OCI-LY3 (cell line): ENCODE measurements around the gene ABCD1.

Source experiments
- EZH2phosphoT487 ChIP-seq: fragments of 200-600 bp; shearing (Covaris generic); IDR thresholded peaks from 2 replicates; pipeline ENCODE4 v1.6.1; 2018; ENCODE audit warnings: antibody characterized with exemption, mixed run types, low read depth
- TF ChIP-seq, protein P1 (sequence below): fragments of 200-600, 300-600 bp; sonication (generic); IDR thresholded peaks from 2 replicates; pipeline ENCODE4 v1.5.1; 2014; ENCODE audit warnings: antibody characterized with exemption, low read length, low read depth

DNA sequence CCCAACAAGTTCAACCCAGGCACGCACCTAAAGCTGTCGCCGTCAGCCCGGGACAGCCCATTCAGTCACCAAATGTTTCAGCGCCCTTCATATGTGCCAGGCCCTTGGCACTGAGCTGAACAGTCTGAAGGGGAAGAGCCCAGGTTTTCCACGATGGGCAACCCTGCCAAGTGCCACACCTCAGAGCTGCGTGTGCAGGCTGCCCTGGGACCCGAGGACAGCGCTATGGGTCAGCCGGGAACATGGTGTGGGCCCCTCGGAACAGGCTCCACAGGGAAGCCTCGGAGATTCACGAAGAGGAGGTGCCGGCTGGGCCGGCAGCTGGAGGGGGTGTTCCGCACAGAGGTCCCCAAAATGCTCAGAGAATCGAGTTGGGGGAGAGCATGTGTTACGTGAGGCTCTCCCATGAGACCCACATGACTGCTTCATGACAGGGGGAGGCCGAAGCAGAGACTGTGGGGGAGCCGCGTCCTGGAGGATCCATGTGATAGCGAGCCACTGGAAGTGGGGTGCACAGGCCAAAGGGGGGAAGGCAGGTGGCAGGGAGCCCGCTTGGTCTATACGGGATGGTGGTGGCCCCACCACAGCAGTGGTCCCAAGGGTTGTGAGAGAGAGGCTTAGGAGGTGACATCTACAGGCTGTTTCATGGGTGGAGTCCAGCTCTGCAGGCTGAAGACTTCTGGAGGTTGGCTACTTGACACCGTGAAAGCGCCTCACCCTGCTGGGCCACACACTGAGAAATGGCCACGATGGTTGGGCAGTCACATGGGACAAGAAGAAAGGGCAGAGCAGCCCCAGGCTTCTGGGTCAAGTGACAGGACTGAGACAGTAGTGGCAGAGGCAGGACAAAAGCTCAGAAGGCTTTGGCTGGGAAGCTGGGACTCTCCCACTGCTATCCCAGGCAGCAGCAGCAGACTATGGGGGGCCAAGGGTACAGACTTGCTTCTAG, 14.7 kb upstream of the ABCD1 start:
- TF ChIP-seq, protein P1, sequence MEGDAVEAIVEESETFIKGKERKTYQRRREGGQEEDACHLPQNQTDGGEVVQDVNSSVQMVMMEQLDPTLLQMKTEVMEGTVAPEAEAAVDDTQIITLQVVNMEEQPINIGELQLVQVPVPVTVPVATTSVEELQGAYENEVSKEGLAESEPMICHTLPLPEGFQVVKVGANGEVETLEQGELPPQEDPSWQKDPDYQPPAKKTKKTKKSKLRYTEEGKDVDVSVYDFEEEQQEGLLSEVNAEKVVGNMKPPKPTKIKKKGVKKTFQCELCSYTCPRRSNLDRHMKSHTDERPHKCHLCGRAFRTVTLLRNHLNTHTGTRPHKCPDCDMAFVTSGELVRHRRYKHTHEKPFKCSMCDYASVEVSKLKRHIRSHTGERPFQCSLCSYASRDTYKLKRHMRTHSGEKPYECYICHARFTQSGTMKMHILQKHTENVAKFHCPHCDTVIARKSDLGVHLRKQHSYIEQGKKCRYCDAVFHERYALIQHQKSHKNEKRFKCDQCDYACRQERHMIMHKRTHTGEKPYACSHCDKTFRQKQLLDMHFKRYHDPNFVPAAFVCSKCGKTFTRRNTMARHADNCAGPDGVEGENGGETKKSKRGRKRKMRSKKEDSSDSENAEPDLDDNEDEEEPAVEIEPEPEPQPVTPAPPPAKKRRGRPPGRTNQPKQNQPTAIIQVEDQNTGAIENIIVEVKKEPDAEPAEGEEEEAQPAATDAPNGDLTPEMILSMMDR, result no peak
- no peak for TF ChIP-seq EZH2phosphoT487
